BJ (cell line): ENCODE data around the gene PITPNC1. TPM values are rescaled to one million over a fixed set of nuclear protein-coding genes. Genes with fewer than 3 reads are reported as not detected.
A peak's percentile ranks its signal among the peaks of the same experiment; 100 is the strongest.
"Not testable (repeated sequence)": the region's sequence is repeated elsewhere in the genome, so short reads cannot be mapped to it uniquely, and the experiment has no call there.

Source experiments
- CTCF ChIA-PET: fragments of 350-600 bp; formaldehyde crosslinking; extraction: SDS; loops from one replicate; lab custom pipeline; 2021; ENCODE audit warnings: antibody characterized with exemption, inconsistent platforms; lab: Yijun Ruan, JAX
- POLR2A ChIA-PET: fragments of 300-600 bp; sonication (Branson Sonifier 250); formaldehyde crosslinking; extraction: SDS; loops from one replicate; lab custom pipeline; 2021; ENCODE audit warnings: antibody characterized with exemption; lab: Charles Lee
- DNase-seq: peaks from one replicate; pipeline ENCODE4 v3.0.0-alpha.2; 2011; ENCODE audit warnings: low read depth
- H3K27me3 ChIP-seq: 2 replicates; pipeline ENCODE4 v1.6.0; 2011; ENCODE audit warnings: low read length; ENCODE audit not compliant: control insufficient read depth, insufficient read depth
- H3K36me3 ChIP-seq: 2 replicates; pipeline ENCODE4 v1.5.1; 2011; ENCODE audit warnings: low read length; ENCODE audit not compliant: control insufficient read depth, insufficient read depth
- H3K4me3 ChIP-seq: 2 replicates; pipeline ENCODE4 v1.5.1; 2011; ENCODE audit warnings: low read depth, mild to moderate bottlenecking, control low read depth, low read length
- CTCF ChIP-seq: IDR thresholded peaks from 2 replicates; pipeline ENCODE4 v1.5.1; 2011; ENCODE audit warnings: low read depth, mild to moderate bottlenecking, control low read depth, inconsistent platforms, low read length, moderate library complexity; ENCODE audit not compliant: insufficient read depth
- polyA plus RNA-seq: library from polyadenylated mRNA; depleted of rRNA; stranded (reverse); fragments of >200 nt; gene quantifications from 2 replicates; pipeline ENCODE4 v1.2.3, GENCODE V29; 2011

PITPNC1 gene
- polyA plus RNA-seq, 1 experiment = 4.6 TPM

GRCh38 chr17:67422897-67423296 is 45.8 kb downstream of the PITPNC1 start:
- no peak for TF ChIP-seq CTCF
- no peak for DNase-seq
- no peaks in the 10 kb centered on the region for H3K36me3 ChIP-seq
- no peak overlapping the region for H3K4me3 ChIP-seq
- ChIA-PET CTCF (no interaction called here), POLR2A (no interaction called here)
- no peaks in the 10 kb centered on the region for H3K27me3 ChIP-seq

- no peaks in the 10 kb centered on the region for H3K36me3 ChIP-seq
- H3K4me3 ChIP-seq = no peak overlapping the region
- POLR2A ChIA-PET = no interaction called here
- no peak for DNase-seq
- CTCF ChIA-PET = no interaction called here
- no peak for TF ChIP-seq CTCF
- H3K27me3 ChIP-seq = no peaks in the 10 kb centered on the region
Measured at GRCh38 chr17:67425571-67426160, 48.6 kb downstream of the PITPNC1 start.

DNA sequence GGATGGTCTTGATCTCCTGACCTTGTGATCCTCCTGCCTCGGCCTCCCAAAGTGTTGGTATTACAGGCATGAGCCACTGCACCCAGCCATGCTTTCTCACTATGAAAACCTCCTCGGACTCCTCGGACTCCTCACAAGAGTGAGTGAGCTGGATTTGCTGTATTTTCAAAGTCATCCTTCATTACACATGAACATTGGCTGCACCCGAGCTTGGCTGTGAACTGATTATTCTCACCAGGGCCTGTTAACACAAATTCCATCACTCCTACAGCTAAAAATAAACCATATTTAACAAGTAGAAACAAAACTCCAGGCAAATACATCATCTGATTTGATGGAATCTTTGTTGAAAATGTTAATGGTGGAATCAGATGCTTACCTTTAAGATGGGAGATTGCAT is 50.3 kb downstream of the PITPNC1 start:
- no peak for DNase-seq
- Histone ChIP-seq H3K27me3 (no peaks in the 10 kb centered on the region), H3K4me3 (no peak overlapping the region), H3K36me3 (no peaks in the 10 kb centered on the region)
- ChIA-PET CTCF (interaction anchor here (1.3 kb wide), 1 partner anchor 20 kb away, joined by 3 read pairs; no protein-coding TSS in a partner anchor), POLR2A (no interaction called here)
- TF ChIP-seq CTCF = no peak

DNA sequence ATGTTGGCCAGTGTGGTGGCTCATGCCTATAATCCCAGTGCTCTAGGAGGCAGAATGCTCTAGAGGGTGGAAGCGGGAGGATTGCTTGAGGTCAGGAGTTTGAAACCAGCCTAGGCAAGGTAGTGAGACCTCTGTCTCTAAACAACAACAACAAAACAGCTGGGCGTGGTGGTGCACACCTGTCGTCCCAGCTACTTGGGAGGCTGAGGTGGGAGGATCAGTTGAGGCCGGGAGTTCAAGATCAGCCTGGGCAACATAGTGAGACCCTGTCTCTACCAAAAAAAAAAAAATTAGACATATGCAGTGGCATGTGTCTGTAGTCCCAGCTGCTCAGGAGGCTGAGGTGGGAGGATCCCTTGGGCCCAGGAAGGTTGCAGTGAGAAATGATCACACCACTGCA is 53.4 kb downstream of the PITPNC1 start:
- CTCF ChIA-PET, H3K4me3 ChIP-seq: not testable (repeated sequence)

DNA sequence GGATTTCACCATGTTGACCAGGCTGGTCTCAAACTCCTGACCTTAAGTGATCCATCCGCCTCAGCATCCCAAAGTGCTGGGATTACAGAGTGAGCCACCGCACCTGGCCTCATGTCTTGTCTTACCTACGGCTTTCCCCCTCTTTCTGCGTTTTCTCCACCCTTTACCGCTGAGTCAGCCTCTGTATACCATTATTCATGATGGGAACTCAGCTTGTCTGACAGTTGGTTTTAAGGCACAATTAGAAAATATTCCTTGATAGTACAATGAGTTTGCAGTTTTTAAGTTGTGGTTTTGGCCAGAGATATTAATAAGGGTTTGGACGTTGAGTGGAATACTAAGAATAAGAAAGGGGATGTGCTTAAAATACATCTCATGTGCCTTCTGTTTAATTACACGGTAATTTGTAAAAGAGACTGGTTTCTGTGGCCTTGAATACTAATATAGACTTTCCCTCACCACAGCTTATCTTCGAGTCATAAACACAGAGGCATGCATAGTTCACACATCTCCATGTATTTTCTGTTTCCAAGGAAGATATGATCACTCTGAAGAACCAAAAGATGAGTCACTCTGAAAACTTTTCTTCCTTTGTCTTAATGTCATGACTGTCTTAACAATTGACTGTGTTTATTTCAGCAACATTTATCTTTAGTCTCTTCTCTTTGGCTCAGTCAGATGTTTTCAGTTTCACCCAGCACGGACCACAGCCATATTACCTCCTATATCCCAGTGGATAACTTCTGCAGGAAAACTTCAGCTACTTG is 54.4 kb downstream of the PITPNC1 start:
- Histone ChIP-seq H3K27me3 (no peaks in the 10 kb centered on the region), H3K4me3 (no peak overlapping the region), H3K36me3 (no peaks in the 10 kb centered on the region)
- TF ChIP-seq CTCF = no peak
- CTCF ChIA-PET = interaction anchor here (1.2 to 1.4 kb wide), 2 partner anchors 11 to 12 kb away, joined by 3 read pairs; no protein-coding TSS in a partner anchor
- DNase-seq = peak; percentile 63
- POLR2A ChIA-PET = no interaction called here

More for the DNA sequence above, 53.4 kb downstream of the PITPNC1 start:
- DNase-seq, H3K36me3 ChIP-seq, H3K27me3 ChIP-seq, POLR2A ChIA-PET: not testable (repeated sequence)
